NCI-H1694 (cell line): ENCODE results near the gene EBF4.
"Not testable (repeated sequence)": the region's sequence is repeated elsewhere in the genome, so short reads cannot be mapped to it uniquely, and the experiment has no call there.

Source experiments
- DNase-seq: peaks from one replicate; lab custom pipeline; 2025; lab: John Stamatoyannopoulos, UW

The EBF4 gene

GRCh38 chr20:2796011-2796660, 103.6 kb downstream of the EBF4 start:
- DNase-seq = no peak

DNA sequence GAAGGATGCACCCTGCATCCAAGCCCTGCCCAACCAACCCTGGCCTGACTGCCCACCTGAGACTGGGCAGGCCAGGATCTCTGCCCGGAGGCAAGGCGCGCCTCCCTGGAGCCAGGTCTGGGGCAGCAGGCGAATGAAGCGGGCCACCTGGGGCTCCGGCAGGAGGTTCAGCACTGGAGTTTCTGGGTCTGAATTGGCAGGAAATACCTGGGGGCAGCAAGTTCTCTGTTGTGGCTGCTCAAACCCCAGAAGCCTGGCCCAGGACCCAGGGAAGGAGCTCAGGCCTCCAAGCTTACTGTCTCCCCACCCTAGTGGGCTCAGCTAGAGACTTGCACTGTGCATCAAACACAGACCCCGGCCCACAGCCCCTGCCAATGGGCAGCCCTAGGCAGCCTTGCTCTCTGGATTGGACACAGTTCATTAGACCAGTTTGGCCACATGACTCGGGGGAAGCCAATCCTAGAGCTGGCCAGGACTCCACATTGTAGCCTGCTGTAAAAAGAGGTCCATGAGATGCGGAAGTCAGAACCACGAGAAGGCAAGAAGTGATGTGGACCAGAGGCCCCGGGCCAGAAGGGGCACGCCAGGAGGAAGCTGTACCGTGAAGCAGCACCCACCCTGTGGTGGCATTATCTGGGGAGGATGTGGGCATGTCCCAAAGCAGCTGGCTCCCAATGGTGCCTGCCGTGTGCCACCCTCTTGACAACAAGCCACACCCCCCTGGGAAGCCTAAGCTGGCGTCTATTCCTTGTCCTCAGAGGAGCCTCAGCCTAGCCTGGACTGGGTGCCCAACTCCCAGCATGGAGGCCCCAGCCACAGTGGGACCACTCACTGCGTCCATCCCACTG, 104.8 kb downstream of the EBF4 start:
- no peak for DNase-seq

DNA sequence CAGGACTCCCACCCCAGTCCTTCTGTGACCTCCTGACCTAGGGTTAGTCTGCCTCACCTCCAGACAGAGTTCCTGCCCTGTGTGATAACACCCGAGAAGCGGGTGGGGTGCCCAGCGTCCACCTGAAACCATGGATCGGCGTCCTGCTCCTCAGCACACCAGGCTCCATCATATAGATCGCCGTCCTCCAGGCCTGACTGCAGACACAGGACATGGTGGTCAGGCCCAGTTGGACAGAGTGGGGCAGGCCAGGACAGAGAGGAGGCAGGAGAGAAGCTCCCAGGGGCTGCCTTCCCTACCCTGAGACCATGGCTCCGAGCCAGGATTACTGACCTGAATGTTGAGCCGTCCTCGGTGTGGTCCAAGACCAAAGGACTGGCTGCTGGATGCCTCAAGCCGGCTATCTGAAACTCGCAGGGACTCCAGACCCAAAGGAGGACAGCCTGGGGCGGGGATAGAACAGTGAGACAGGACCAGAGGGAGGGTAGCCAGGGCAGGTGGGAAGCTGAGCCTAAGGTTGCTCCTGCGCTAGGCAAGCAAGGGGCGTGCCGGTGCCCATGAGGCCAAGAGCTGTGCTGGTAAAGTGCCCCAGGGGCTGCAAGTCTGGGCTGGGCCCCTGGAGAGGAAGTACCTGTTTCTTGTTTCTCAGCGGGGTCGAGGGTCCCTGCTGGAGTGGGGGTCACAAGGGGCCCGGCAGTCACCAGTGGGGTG, 105.7 kb downstream of the EBF4 start:
- DNase-seq = no peak

DNA sequence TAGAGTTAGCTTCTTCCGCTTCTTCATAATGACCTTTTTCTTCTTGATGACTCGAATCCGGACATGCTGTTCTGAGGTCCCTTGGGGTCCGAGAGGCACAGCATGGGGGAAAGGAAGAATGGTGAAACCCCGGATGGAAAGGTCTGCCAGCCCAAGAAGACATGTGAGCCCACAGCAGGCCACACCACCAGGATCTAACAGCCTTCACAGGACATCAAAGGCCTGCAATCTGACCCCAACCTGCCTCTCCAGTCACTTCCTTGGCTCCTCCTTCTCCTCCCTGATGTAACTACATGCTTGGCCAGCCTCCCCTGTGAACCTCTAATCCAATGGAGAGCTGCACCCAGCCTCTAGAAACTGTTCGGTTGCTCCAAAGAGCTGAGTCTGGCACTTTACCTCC, 106.2 kb downstream of the EBF4 start:
- no peak for DNase-seq

DNA sequence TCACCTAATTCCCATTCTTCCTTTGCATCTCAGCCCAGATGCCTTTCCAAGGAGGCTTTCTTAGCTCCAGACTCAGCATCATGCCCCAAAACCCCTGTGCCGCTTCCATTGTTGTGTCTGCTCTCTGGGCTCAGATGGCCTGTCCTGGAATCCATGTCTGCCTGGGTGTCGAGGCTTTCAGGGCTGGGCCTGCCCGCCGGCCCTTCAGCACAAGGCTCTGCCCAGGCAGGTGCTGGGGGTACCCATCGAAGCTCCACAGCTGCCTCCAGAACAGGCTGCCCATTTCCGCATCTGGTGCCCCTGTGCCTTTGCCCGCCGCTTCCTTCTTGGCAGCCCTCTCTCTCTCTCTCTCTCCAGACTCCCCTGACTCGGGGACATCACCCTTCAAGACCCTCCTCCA, 106.7 kb downstream of the EBF4 start:
- DNase-seq = no peak

GRCh38 chr20:2799688-2800520, 107.3 kb downstream of the EBF4 start:
- no peak for DNase-seq

DNA sequence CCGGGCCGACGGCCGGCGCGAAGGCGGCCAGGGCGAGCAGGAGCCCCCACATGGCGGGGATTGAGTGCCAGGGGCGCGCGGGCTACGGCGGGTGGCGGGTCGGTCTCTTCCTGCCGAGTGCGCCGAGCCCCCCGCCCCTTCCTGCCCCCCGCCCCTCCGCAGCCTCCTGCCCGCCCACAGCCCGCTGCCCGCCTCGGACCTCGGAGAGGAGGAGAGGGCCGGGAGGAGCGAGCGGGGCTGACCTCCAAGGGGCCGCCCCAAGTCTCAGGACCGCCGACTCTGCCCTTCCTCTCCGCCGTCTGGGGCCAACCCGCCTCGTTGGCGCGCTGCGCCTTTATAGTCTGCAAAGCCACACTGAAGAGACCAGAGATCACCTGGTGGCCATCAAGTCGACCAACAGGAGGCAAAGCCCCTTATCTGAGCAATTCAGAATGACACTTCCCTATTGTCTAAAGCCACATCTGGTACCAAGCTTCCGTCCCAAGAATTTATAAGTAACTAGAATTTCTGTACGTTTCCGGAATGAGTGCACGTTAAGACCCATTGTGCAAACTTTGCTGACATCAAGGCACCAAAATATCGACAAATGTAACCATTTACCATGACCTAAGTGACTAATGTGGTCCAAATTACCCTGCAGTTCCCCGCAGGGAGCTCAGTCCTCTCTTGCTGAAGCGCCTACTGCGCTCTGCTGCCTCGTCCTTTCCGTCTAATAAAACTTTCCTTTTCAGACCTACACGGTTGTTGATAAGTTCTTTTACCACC, 108.1 kb downstream of the EBF4 start, which contains the start of gene CPXM1:
Gene CPXM1, minus strand, starts transcription at position 107 of the 765 bp plus-strand sequence. Its CDS starts 55 bp downstream, at position 52.
- DNase-seq = peak; percentile 21

DNA sequence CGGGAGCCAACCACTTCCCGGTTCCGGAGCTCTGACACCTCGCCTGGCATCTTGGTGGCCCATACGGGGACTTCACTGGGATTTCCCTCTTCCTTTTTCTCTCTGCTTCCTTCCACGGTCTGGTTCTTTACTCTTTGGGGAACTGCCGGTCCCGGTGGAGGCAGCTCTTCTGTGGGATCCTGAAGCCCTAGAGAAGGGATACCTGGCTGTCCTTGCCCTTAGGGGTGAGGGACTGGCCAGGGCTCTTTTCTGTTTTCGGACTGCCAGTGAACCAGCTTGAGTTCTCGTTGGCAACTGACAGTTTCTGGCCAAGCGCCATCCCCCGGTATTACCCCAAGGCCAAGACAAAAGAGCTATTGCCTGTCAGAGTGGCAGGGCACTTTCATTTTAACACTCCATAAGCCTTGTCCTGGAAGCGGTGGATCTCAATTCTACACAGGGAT, 108.7 kb downstream of the EBF4 start:
- DNase-seq = no peak

DNA sequence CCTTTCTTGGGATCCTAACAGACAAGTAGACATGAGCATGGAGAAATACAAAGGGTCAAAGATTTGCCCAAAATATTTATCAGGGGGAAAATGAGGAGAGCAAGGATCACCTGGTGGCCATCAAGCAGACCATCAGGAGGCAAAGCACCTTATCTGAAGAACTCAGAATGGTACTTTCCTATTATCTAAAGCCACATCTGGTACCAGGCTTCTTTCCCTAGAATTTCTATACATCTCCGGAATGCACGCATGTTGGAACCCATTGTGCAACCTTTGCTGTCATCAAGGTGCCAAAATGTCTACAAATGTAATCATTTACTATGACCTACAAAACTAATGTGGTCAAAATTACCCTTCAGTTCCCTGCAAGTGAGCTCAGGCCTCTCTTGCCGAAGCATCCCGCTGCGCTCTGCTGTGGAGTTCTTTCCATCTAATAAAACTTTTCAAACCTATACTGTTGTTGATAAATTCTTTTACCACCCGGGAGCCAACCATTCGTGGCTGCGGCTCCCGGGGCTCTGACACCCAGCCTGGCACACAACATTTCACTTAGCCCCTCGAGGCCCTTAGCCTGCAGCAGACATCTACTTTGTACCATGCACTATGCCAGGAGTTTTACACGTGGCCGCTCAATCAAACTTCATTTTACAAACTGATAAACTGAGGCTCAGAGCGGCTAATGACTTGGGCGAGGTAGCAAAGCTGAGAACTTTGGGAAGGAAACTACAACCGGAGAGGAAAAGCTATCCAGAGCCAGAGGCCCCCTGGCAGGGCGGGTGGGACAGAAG, 111.7 kb downstream of the EBF4 start:
- no peak for DNase-seq

GRCh38 chr20:2804852-2805688, 112.5 kb downstream of the EBF4 start:
- DNase-seq = no peak

GRCh38 chr20:2805689-2806350, 113.2 kb downstream of the EBF4 start:
- no peak for DNase-seq

GRCh38 chr20:2806351-2806701, 113.7 kb downstream of the EBF4 start:
- DNase-seq = no peak

- no peak for DNase-seq
Measured at GRCh38 chr20:2807019-2807418, 114.4 kb downstream of the EBF4 start.

- DNase-seq = not testable (repeated sequence)
Measured at GRCh38 chr20:2807929-2808328, 115.3 kb downstream of the EBF4 start.

DNA sequence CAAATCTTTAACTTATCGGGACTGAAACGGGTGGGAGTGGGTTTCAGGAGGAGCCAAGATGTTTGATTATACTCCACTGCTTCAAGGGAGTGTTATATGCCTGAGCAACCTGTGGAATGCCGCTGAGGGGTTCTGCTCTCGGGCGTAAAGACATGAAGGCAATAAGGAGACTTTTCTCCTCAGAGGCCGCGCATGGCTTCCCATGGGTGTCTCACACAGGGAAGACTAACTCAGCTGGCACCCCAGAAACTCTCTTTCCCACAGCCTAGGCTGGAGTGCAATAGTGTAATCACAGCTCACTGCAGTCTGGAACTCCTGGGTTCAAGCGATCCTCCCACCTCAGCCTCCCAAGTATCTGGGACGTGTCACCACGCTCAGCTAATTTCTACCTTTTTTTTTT, 117.1 kb downstream of the EBF4 start:
- DNase-seq = no peak
